GM18520 (cell line): ENCODE results near the gene COPS8.

Experiments used
- ATAC-seq: cut with Tn5 transposase; IDR thresholded peaks from one replicate; pipeline ENCODE4 v1.9.1; 2021; ENCODE audit not compliant: unreplicated experiment

Gene COPS8

GRCh38 chr2:237064203-237065070 lies 21.3 kb upstream of the COPS8 start:
- no peak for ATAC-seq

GRCh38 chr2:237065071-237065377 lies 20.7 kb upstream of the COPS8 start:
- ATAC-seq, result no peak

GRCh38 chr2:237066396-237066795 lies 19.3 kb upstream of the COPS8 start:
- ATAC-seq, result no peak

DNA sequence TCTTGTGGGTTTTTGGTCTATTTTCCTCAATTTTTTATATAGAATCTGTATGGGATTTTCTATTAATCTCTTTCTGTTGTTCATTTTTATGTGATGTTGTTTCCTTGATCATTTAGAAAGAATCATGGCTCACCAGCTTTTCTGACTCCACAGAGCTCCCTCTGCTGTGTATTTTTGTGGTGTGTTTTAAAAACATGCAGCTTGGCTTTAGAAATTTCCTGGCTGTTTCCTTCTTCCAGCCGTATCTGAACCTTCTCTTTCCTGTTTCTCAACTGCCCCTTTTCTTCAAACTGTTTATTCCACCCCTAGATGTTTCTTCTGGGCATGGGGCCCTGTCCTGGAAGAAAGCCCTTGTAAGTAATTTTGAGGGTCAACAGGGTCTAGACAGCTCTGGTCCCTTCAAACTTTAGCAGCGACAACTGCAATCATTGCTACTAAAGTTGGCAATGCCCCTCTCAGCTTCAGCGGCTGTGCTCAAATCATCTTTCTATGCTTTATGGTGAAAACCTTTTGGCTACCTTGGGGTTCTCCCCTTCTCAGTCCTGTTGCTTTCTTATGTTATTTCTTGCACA lies 17.6 kb upstream of the COPS8 start:
- no peak for ATAC-seq

- no peak for ATAC-seq
Measured at GRCh38 chr2:237072067-237072931, 13.4 kb upstream of the COPS8 start.

GRCh38 chr2:237073552-237073951 lies 12.1 kb upstream of the COPS8 start:
- no peak for ATAC-seq

- ATAC-seq, result no peak
Measured at GRCh38 chr2:237074211-237074993, 11.3 kb upstream of the COPS8 start.

- ATAC-seq, result no peak
Measured at GRCh38 chr2:237075749-237076599, 9.7 kb upstream of the COPS8 start.

- ATAC-seq, result no peak
Measured at GRCh38 chr2:237081596-237081995, 4.1 kb upstream of the COPS8 start.

DNA sequence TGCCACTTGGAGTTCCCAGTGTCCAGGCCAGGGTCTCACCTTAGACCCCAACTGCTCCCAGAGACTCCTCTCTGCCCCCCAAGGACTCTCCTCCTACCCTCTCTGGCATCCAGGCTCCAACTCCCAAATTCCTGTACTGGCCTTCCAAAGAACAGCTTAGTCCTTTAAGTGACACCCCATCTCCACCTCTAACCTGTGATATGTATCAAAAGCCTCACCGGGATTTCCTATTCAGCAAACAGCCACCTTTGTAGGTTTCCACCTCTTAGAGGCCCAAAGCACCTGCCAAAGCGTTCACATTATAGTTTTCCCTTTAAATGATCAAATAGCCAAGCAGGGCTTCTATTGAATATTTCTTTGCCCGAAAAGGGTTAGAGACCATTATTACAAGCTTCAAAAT lies 2.7 kb upstream of the COPS8 start:
- ATAC-seq, result no peak

GRCh38 chr2:237084444-237084843 lies 1.2 kb upstream of the COPS8 start:
- no peak for ATAC-seq

DNA sequence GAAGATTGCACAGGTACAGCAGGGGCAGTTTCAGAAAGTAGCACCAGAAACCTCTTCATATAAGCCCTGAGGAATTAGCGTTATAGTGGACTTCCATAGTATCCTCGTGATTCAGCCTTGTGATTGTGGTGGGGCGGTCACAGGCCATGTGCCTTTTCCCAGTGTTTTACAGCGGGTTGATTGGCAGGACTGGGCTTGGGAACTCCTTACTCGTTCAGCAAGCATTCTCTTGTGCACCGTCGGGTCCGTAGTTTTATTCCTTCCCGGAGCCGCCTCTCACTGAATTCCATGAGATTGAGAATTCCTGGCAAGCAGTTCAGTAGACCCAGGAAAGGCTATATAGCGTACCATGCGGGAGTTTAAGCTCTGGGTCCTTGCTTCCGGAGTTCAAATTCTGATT lies 5.2 kb downstream of the COPS8 start:
- ATAC-seq, result no peak

DNA sequence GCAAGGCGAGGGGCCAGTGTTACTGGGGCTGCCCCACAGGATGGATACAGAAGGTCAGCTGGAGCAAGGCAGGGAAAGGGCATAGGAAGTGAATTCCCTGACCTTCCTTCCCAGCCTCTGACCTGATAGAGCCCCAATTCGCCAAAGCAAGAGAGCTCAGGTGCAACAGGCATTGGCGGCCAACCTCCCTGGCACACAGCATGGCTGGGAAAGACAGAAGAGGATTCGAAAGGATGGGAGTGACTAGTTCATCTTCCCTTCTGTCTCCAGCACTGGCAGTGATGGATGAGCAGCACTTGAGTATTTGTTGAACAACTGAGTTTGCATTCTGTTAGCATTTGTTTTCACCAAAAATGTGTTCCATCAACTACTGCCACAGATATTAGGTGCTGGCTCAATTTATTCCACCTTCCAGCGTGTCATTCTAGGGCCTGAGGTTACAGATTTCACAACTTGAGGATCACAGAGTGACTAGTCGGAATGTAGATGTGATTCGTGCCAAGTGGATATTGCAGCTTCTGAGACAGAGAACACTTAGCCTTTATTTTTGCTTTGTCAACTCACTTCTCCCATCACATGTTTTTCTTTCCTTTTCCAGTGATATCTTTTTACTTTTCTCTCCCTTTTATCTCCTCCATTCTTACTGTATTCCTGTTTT lies 6.2 kb downstream of the COPS8 start:
- ATAC-seq, result no peak

- ATAC-seq, result no peak
Measured at GRCh38 chr2:237092506-237092905, 6.8 kb downstream of the COPS8 start.

DNA sequence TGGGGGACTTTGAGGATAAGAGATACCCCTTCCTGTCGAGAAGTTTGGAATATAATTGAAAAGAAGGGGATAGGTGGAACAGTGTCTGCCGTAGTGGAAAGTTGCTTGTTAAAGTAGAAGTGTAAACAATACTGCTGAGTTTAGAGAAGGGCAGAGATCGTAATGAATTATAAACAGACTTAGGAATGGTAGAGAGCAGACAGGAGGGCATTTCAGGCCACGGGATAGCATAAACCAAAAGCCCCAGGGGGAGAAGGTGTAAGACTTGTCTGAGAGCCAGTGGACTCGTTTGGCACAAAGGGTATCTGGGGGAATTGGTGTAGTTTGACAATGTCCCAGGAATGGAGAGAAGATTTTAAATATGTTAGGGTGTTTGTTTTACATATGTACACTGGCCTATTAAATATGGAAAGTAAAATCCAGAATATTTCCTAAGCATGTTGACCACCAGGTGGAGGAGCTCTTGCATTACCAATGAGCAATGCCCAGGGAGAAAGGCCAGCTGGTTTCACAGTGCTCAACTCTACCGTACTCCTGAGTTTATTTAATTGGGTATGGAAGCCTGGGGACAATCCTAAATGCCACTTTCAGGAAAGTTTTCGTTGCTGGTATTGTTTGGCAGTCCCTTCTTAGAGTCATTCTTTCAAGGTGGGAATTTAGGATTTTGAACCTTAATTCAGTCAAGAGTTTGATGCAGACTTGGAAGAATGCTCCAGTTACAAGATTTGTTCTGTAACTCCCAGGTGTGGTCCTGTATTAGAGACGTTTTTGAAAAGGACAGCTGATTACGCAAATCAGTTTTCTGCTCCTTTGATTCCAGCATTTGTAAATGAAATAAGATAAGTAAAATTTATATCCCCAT lies 7.5 kb downstream of the COPS8 start:
- no peak for ATAC-seq

GRCh38 chr2:237096201-237096600 lies 10.5 kb downstream of the COPS8 start:
- ATAC-seq, result no peak

- ATAC-seq, result no peak
Measured at GRCh38 chr2:237096911-237097310, 11.2 kb downstream of the COPS8 start.

GRCh38 chr2:237097326-237097910 lies 11.7 kb downstream of the COPS8 start:
- no peak for ATAC-seq
